Middle frontal gyrus (tissue), 1 donor: Measurements from ENCODE around the gene IFIH1.

Experiments used
- DNase-seq: peaks from one replicate; pipeline ENCODE4 v3.0.0-alpha.2; 2015; ENCODE audit warnings: low spot score; ENCODE audit errors: extremely low spot score

The IFIH1 gene

DNA sequence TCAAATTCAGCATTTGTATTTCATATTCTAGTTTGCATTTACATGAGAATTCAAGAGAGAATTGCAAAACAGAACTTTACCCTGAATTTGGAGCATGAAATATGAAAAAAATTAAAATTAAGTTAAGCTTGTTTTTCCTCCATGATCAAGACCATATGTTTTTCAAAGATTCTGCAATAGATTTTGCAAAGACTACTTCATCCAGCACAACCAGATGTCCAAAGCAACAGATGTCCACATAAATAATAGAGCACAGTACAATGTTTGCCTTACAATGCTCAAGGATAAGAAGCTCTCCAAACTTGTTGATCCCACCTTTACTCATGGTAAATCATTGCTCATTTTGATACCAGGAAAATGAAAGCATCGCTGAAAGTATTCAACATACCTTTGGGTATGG is 100.9 kb downstream of the IFIH1 start:
- no peak for DNase-seq
